Mesendoderm (in vitro differentiated cells): ENCODE results near the gene SPATA1.

Experiments
- DNase-seq: peaks from one replicate; pipeline ENCODE4 v3.0.0; 2013
- H2AK5ac ChIP-seq: 2 replicates; pipeline ENCODE4 v1.6.1; 2013; ENCODE audit warnings: low read length, inconsistent platforms
- H2BK120ac ChIP-seq: 2 replicates; pipeline ENCODE4 v1.6.1; 2013; ENCODE audit warnings: low read depth, mild to moderate bottlenecking, low read length, moderate library complexity, mixed read lengths
- H2BK15ac ChIP-seq: replicated peaks from 2 replicates; pipeline ENCODE4 v1.6.1; 2013; ENCODE audit warnings: low read depth, mild to moderate bottlenecking, moderate library complexity
- H2BK5ac ChIP-seq: 2 replicates; pipeline ENCODE4 v1.6.1; 2013; ENCODE audit warnings: low read length, inconsistent platforms
- H3K18ac ChIP-seq: 2 replicates; pipeline ENCODE4 v1.6.1; 2013; ENCODE audit warnings: mild to moderate bottlenecking, low read length, mixed read lengths
- H3K23ac ChIP-seq: one replicate; pipeline ENCODE4 v1.6.1; 2013; ENCODE audit warnings: low read length
- H3K27ac ChIP-seq: 2 replicates; pipeline ENCODE4 v1.5.1; 2013; ENCODE audit warnings: low read depth, mild to moderate bottlenecking, inconsistent platforms, low read length, moderate library complexity
- H3K27me3 ChIP-seq: 2 replicates; pipeline ENCODE4 v1.6.1; 2013; ENCODE audit warnings: low read length, control low read depth, mild to moderate bottlenecking, inconsistent platforms; ENCODE audit not compliant: insufficient read depth, poor library complexity
- H3K36me3 ChIP-seq: 2 replicates; pipeline ENCODE4 v1.6.1; 2013; ENCODE audit warnings: low read length, inconsistent platforms; ENCODE audit not compliant: control insufficient read depth, insufficient read depth
- H3K4ac ChIP-seq: one replicate; pipeline ENCODE4 v1.6.1; 2013; ENCODE audit warnings: low read depth, mild to moderate bottlenecking, low read length, moderate library complexity
- H3K4me1 ChIP-seq: 2 replicates; pipeline ENCODE4 v1.6.1; 2013; ENCODE audit warnings: low read depth, low read length, inconsistent platforms; ENCODE audit not compliant: control insufficient read depth
- H3K4me2 ChIP-seq: 2 replicates; pipeline ENCODE4 v1.6.1; 2013; ENCODE audit warnings: low read length
- H3K4me3 ChIP-seq: 2 replicates; pipeline ENCODE4 v1.5.1; 2013; ENCODE audit warnings: mild to moderate bottlenecking, low read length
- H3K56ac ChIP-seq: one replicate; pipeline ENCODE4 v1.6.1; 2013; ENCODE audit warnings: low read length
- H3K79me1 ChIP-seq: 2 replicates; pipeline ENCODE4 v1.6.1; 2013; ENCODE audit warnings: low read length, inconsistent platforms
- H3K79me2 ChIP-seq: 2 replicates; pipeline ENCODE4 v1.6.1; 2013; ENCODE audit warnings: mild to moderate bottlenecking, low read length; ENCODE audit not compliant: control insufficient read depth, insufficient read depth
- H3K9ac ChIP-seq: 2 replicates; pipeline ENCODE4 v1.6.1; 2013; ENCODE audit warnings: low read length, inconsistent platforms
- H4K5ac ChIP-seq: one replicate; pipeline ENCODE4 v1.6.1; 2013; ENCODE audit warnings: low read length
- H4K8ac ChIP-seq: one replicate; pipeline ENCODE4 v1.6.1; 2013; ENCODE audit warnings: low read depth, mild to moderate bottlenecking, control low read depth, low read length, moderate library complexity
- WGBS: extraction: QIAGEN DNeasy Blood & Tissue Kit; methylation state at CpG from one replicate; pipeline ENCODE4 v1.1.7; 2013; ENCODE audit warnings: low lambda C conversion rate, missing lambda C conversion rate; ENCODE audit not compliant: insufficient coverage; ENCODE audit errors: extremely low coverage; 5-methylcytosine and 5-hydroxymethylcytosine counted together

The SPATA1 gene

DNA sequence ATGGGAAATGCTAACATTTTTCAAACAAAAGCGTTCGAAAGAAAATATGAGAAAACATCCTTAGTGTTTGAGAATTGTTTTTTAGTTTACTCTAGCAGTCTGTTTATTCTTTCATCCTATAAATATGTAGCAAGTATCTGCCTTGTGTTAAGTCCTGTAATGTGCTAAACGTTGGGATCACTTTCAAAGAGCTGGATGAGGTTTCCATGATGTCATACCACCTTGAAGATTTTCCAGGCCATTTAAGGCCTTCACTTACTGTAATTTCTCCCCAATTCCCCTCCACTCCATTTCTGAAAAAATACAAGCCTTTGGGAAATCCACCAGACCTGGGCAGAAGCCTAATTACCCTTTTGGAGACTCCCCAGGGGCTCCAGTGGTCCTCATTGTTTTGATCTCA is 92.2 kb downstream of the SPATA1 start:
- H3K79me2 ChIP-seq = no peaks in the 10 kb centered on the region
- H4K8ac ChIP-seq = no peak overlapping the region
- H3K79me1 ChIP-seq = no peaks in the 10 kb centered on the region
- WGBS = no CpG with 5 or more reads among the region's 3 CpGs
- no peak for DNase-seq
- H3K4me1 ChIP-seq = no peaks in the 10 kb centered on the region
- H2BK15ac ChIP-seq = no peak overlapping the region
- H4K5ac ChIP-seq = no peak overlapping the region
- H2AK5ac ChIP-seq = no peak overlapping the region
- H3K27ac ChIP-seq = no peak overlapping the region
- H3K23ac ChIP-seq = no peak overlapping the region
- H3K4me3 ChIP-seq = no peak overlapping the region
- no peak overlapping the region for H2BK5ac ChIP-seq
- no peak overlapping the region for H3K4me2 ChIP-seq
- H3K18ac ChIP-seq = no peak overlapping the region
- peak overlapping the region; percentile 55 for H3K4ac ChIP-seq
- H3K27me3 ChIP-seq = no peaks in the 10 kb centered on the region
- no peak overlapping the region for H3K9ac ChIP-seq
- no peak overlapping the region for H3K56ac ChIP-seq
- no peaks in the 10 kb centered on the region for H3K36me3 ChIP-seq
- H2BK120ac ChIP-seq = no peak overlapping the region

DNA sequence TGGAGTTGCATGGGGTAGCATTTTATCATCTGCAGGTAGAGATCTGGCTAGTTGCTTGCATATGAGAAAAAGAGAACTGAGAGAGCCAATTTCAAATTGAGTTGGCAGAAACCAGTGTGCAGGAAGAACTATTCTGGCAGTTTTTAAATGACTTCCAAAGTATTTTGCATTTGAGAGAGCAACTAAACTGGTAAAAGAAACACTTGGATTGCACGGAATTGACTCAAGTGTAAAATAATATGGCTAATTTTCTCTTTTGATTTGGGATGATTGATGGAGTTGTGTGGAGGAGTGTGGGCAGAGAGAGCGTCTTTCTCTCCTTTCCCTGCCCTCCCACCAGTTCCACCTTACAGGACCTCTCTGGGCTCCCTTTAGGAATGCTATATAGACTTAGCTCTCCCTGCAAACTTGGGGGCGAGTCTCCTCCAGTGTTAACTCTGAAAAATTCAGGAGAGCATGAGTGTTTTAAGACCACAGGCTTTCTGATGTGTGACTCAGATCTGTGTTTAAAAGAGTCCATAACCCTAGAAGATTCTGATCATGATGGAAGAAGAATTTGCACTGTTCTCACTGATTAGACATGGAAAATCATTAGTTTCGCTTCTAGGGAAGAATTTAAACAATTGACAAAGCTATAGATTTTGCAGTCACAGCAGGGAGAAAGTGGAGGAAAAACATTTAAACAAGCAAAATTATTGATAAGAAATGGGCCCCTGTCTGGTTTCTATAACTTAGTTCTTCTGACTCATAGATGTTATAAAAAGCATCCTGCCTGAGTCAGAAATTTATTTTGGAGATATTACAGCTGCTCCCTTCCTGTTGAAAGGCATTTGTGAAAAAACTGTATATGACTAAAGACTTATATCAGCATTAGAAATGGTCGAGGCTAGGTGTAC is 92.9 kb downstream of the SPATA1 start:
- Histone ChIP-seq H3K79me1 (no peaks in the 10 kb centered on the region), H3K56ac (no peak overlapping the region), H2BK5ac (no peak overlapping the region), H3K79me2 (no peaks in the 10 kb centered on the region), H3K27ac (no peak overlapping the region), H3K27me3 (no peaks in the 10 kb centered on the region), H3K4me3 (no peak overlapping the region), H3K9ac (no peak overlapping the region), H3K23ac (no peak overlapping the region), H4K8ac (no peak overlapping the region), H4K5ac (no peak overlapping the region), H2AK5ac (no peak overlapping the region), H3K4ac (peak overlapping the region; percentile 55), H3K4me2 (no peak overlapping the region), H3K4me1 (no peaks in the 10 kb centered on the region), H3K18ac (no peak overlapping the region), H3K36me3 (no peaks in the 10 kb centered on the region), H2BK120ac (no peak overlapping the region), H2BK15ac (no peak overlapping the region)
- no peak for DNase-seq
- no CpG with 5 or more reads among the region's 5 CpGs for WGBS

GRCh38 chr1:84600796-84601195 is 94.6 kb downstream of the SPATA1 start:
- H3K4me2 ChIP-seq = no peak overlapping the region
- H3K4me1 ChIP-seq = no peaks in the 10 kb centered on the region

DNA sequence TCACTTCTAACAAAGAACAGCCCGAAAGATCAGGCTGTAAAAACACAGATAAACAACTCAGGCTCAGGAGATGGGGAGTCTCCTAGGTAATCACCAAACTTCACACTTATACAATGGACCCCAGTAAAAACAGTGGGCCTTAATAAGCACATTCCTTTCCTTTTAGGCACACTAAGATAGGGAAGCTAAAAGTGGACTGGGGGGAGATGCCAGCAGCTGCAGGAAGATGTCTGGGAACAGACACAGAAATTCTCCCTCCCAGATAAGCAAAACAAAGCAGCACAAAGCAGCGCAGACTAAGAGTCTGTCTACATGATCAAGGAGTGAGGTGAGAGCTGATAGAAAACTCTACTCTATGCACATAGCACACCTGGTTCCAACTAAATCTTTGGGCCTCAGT is 97.0 kb downstream of the SPATA1 start:
- Histone ChIP-seq H3K79me2 (no peaks in the 10 kb centered on the region), H4K8ac (no peak overlapping the region), H4K5ac (no peak overlapping the region), H3K36me3 (no peaks in the 10 kb centered on the region), H3K56ac (no peak overlapping the region), H3K18ac (no peak overlapping the region), H3K4me3 (no peak overlapping the region), H3K79me1 (no peaks in the 10 kb centered on the region), H2BK5ac (no peak overlapping the region), H3K9ac (no peak overlapping the region), H2AK5ac (no peak overlapping the region), H3K27ac (peak overlapping the region; percentile 82), H2BK120ac (no peak overlapping the region), H2BK15ac (no peak overlapping the region), H3K23ac (no peak overlapping the region), H3K4me2 (no peak overlapping the region), H3K4ac (no peak overlapping the region), H3K4me1 (no peaks in the 10 kb centered on the region), H3K27me3 (no peaks in the 10 kb centered on the region)
- DNase-seq = peak; percentile 83
- no CpG with 5 or more reads among the region's 2 CpGs for WGBS

More at GRCh38 chr1:84600796-84601195, 94.6 kb downstream of the SPATA1 start:
- H3K9ac ChIP-seq = no peak overlapping the region
- no peak overlapping the region for H3K18ac ChIP-seq
- WGBS = no CpG with 5 or more reads among the region's 5 CpGs
- H3K27ac ChIP-seq = no peak overlapping the region
- H3K36me3 ChIP-seq = no peaks in the 10 kb centered on the region
- no peak overlapping the region for H3K23ac ChIP-seq
- no peaks in the 10 kb centered on the region for H3K79me1 ChIP-seq
- no peak overlapping the region for H3K56ac ChIP-seq
- H4K5ac ChIP-seq = no peak overlapping the region
- no peak overlapping the region for H2AK5ac ChIP-seq
- H3K27me3 ChIP-seq = no peaks in the 10 kb centered on the region
- no peak overlapping the region for H2BK15ac ChIP-seq
- no peak for DNase-seq
- peak overlapping the region; percentile 6 for H3K4ac ChIP-seq
- H3K4me3 ChIP-seq = no peak overlapping the region
- H4K8ac ChIP-seq = no peak overlapping the region
- H3K79me2 ChIP-seq = no peaks in the 10 kb centered on the region
- H2BK5ac ChIP-seq = no peak overlapping the region
- no peak overlapping the region for H2BK120ac ChIP-seq

DNA sequence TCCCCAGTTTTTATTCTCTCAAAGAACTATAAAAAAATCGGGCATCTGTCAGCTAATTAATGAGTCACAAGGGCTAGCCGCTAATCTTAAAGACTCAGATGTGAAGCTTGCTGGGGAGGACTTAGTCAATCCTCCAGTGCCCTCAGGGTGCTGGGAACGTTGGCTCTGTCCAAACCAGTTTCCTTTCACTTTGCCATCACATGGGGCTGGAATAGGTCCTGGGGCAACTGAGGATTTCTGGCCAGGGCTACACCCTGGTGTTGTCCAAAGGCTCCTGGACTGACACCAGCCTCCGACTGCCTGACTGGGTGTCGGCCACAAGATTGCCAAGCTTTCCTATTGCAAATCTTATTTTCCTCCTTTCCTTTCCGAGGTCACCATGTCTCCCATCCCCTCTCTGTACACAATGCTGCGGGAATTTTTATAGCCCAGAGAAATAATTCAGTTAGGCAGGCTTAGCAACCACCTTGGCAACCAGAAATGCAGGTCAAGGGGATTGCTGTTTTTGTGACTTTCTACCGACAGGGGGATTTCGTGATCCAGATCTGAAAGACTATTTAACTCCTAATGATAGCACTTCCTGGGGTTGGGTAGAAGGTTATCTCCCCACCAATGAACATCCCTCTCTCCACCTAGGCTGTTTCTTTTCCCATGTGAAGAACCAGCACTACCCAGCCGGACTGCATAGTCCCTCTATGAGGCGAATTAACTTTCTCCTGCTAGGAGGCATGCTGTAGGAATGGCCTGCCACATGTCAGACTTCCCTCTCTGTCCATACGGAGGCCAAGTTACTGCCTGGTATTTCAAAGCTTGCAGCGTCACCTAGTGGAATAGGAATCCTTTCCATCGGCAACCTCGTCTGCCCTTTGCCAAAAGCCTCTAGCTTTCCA is 98.0 kb downstream of the SPATA1 start:
- WGBS = no CpG with 5 or more reads among the region's 15 CpGs
- H3K27me3 ChIP-seq = no peaks in the 10 kb centered on the region
- no peak overlapping the region for H2AK5ac ChIP-seq
- H3K56ac ChIP-seq = no peak overlapping the region
- H3K23ac ChIP-seq = no peak overlapping the region
- H2BK15ac ChIP-seq = no peak overlapping the region
- H3K4me1 ChIP-seq = no peaks in the 10 kb centered on the region
- H3K36me3 ChIP-seq = no peaks in the 10 kb centered on the region
- H3K27ac ChIP-seq = peak overlapping the region; percentile 82
- DNase-seq = peak; percentile 59
- H3K79me1 ChIP-seq = no peaks in the 10 kb centered on the region
- H3K4me3 ChIP-seq = no peak overlapping the region
- no peak overlapping the region for H3K9ac ChIP-seq
- no peak overlapping the region for H4K8ac ChIP-seq
- no peak overlapping the region for H3K4ac ChIP-seq
- H2BK120ac ChIP-seq = peak overlapping the region; percentile 33
- H3K18ac ChIP-seq = peak overlapping the region; percentile 46
- no peaks in the 10 kb centered on the region for H3K79me2 ChIP-seq
- H4K5ac ChIP-seq = no peak overlapping the region
- H3K4me2 ChIP-seq = no peak overlapping the region
- H2BK5ac ChIP-seq = no peak overlapping the region
